Gastroesophageal sphincter (tissue), 4 donors: ENCODE results near the gene LPO. TPM values are rescaled to one million over a fixed set of nuclear protein-coding genes. Genes with fewer than 3 reads are reported as not detected.

Source experiments
- ATAC-seq: fragments of 150-250 bp; one replicate; pipeline ENCODE4 v1.9.1; 2016; ENCODE audit warnings: mild to moderate bottlenecking, moderate library complexity
- H3K27ac ChIP-seq, 4 donors: fragments of 200-600 bp; sonication (generic) in 3 of 4; 1 replicate in 3 of 4; 2 replicates in 1 of 4; pipeline ENCODE4 v1.5.1; 2016 to 2019
- H3K27me3 ChIP-seq: fragments of 200-600 bp; sonication (generic); one replicate; pipeline ENCODE4 v1.5.1; 2019
- H3K36me3 ChIP-seq, 2 donors: fragments of 200-600 bp; sonication (generic); one replicate each; pipeline ENCODE4 v1.5.1; 2019; ENCODE audit warnings: control low read depth in 1 of 2
- H3K4me1 ChIP-seq, 3 donors: fragments of 200-600 bp; sonication (generic); 1 replicate in 2 of 3; 2 replicates in 1 of 3; pipeline ENCODE4 v1.5.1; 2016 to 2019; ENCODE audit warnings: control low read depth in 2 of 3
- H3K4me3 ChIP-seq, 2 donors: fragments of 200-600 bp; sonication (generic); one replicate each; pipeline ENCODE4 v1.5.1; 2019; ENCODE audit warnings: mild to moderate bottlenecking in 1 of 2, moderate library complexity in 1 of 2
- H3K9me3 ChIP-seq, 3 donors: fragments of 200-600 bp; sonication (generic); one replicate each; pipeline ENCODE4 v1.5.1; 2017 to 2019; ENCODE audit warnings: control low read depth in 2 of 3
- EP300 ChIP-seq: sonication (generic); formaldehyde crosslinking; IDR thresholded peaks from one replicate; pipeline ENCODE4 v1.6.1; 2017; ENCODE audit warnings: antibody characterized with exemption, mild to moderate bottlenecking
- POLR2A ChIP-seq, 2 donors: fragments of 450-650 bp; IDR thresholded peaks; one replicate each; pipeline ENCODE4 v1.6.1; 2017; ENCODE audit warnings: antibody characterized with exemption in 2 of 2, mild to moderate bottlenecking in 2 of 2, moderate library complexity in 1 of 2
- POLR2AphosphoS5 ChIP-seq: sonication (generic); formaldehyde crosslinking; IDR thresholded peaks from one replicate; pipeline ENCODE4 v1.6.1; 2017; ENCODE audit warnings: antibody characterized with exemption
- WGBS, 2 donors: methylation state at CpG; one replicate each; pipeline ENCODE4 v1.1.5; 2018; ENCODE audit warnings: low coverage in 1 of 2; 5-methylcytosine and 5-hydroxymethylcytosine counted together
- total RNA-seq, 4 donors: library from RNA; depleted of rRNA; stranded (reverse); fragments of >200 nt; gene quantifications; one replicate each; pipeline ENCODE4 v1.1.0, GENCODE V29; 2016
- TF ChIP-seq, protein P1 (sequence below), 4 experiments: fragments of 200-600 bp in 2 of 4; fragments of 450-650 bp in 2 of 4; sonication (generic) in 1 of 4; IDR thresholded peaks; one replicate each; pipeline ENCODE4 v1.5.1; 2017 to 2019; ENCODE audit warnings: antibody characterized with exemption in 4 of 4, mild to moderate bottlenecking in 2 of 4, moderate library complexity in 2 of 4

The LPO gene
- total RNA-seq, 4 donors from 2014 or later: 0.15 to 0.77 TPM; not detected in 2

DNA sequence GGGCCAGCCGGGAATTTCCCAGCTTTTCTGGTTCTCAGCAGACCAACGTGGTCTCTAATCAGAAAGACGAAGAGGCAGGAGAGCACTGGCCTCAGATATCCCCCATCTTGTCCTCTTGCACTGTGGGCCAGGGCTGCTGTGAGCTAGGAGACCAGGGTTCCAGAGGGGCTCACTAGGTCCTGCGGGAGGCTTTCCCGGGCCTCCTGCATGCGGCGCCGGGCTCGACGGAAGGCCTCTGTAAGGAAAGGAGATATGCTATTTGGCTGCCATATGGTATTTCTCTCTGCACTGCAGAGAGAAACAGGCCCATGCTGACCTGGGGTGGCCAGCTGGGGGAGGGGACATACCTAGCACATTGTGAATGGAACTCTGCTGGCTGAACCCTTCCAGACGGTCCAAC is 32.4 kb upstream of the LPO start:
- peaks cover 0 to 67% of the 10 kb centered on the region in 2 donors for H3K36me3 ChIP-seq
- no peak overlapping the region for H3K27ac ChIP-seq
- no peak for ATAC-seq
- no peaks in the 10 kb centered on the region for H3K27me3 ChIP-seq
- no peaks in the 10 kb centered on the region for H3K9me3 ChIP-seq
- no peaks in the 10 kb centered on the region for H3K4me1 ChIP-seq
- no peak overlapping the region for H3K4me3 ChIP-seq
- WGBS, 2 donors: no CpG with 5 or more reads among the region's 11 CpGs
- TF ChIP-seq, protein P1, sequence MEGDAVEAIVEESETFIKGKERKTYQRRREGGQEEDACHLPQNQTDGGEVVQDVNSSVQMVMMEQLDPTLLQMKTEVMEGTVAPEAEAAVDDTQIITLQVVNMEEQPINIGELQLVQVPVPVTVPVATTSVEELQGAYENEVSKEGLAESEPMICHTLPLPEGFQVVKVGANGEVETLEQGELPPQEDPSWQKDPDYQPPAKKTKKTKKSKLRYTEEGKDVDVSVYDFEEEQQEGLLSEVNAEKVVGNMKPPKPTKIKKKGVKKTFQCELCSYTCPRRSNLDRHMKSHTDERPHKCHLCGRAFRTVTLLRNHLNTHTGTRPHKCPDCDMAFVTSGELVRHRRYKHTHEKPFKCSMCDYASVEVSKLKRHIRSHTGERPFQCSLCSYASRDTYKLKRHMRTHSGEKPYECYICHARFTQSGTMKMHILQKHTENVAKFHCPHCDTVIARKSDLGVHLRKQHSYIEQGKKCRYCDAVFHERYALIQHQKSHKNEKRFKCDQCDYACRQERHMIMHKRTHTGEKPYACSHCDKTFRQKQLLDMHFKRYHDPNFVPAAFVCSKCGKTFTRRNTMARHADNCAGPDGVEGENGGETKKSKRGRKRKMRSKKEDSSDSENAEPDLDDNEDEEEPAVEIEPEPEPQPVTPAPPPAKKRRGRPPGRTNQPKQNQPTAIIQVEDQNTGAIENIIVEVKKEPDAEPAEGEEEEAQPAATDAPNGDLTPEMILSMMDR (IDR thresholded peaks at IDR 0.05): no peak
- TF ChIP-seq EP300 (no peak), POLR2AphosphoS5 (no peak), POLR2A (IDR thresholded peaks at IDR 0.05) (no peak)

DNA sequence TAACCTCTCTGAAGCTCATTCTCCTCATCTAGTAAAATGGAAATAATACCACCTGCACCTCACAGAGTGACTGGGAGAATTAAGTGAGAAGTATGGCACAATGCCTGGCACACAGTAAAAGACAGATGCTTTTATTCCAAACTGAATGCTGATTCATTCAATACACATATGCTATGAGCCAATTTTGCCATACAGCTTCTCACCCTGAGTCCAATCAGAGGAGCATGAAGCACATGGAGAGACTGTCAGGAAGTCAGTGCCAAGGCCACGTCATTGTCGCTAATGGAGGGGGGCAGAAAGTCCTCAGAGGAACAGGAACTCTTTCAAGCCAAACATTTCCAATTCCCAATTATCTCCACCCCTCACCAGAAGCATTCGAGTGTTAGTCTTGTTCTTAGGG is 30.9 kb upstream of the LPO start:
- no peak for ATAC-seq
- TF ChIP-seq, protein P1 (IDR thresholded peaks at IDR 0.05): no peak
- TF ChIP-seq POLR2A (IDR thresholded peaks at IDR 0.05) (no peak), EP300 (no peak), POLR2AphosphoS5 (no peak)
- no peaks in the 10 kb centered on the region for H3K27me3 ChIP-seq
- peaks cover 0 to 83% of the 10 kb centered on the region in 2 donors for H3K36me3 ChIP-seq
- no peaks in the 10 kb centered on the region for H3K9me3 ChIP-seq
- no CpG with 5 or more reads among the region's 3 CpGs for WGBS, 2 donors
- H3K4me3 ChIP-seq: no peak overlapping the region
- no peaks in the 10 kb centered on the region for H3K4me1 ChIP-seq
- H3K27ac ChIP-seq: no peak overlapping the region

DNA sequence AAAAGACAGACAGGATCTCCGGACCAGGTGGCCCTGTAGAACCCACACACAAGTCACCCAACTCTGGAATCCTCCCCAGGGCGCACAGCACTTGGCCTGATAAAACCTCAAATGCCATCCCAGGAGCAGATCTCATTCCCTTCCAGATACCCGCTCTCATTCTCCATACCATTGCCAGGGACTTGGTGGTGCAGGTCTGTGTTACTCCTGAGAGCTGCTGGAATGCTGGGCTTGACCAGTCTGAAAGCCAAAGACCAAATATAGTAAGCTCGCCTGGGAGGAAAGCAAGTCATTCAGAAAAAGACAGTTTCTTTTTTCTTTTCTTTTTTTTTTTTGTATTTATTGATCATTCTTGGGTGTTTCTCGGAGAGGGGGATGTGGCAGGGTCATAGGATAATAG is 30.0 kb upstream of the LPO start:
- TF ChIP-seq, protein P1 (IDR thresholded peaks at IDR 0.05): no peak
- TF ChIP-seq POLR2AphosphoS5 (no peak), POLR2A (IDR thresholded peaks at IDR 0.05) (no peak), EP300 (no peak)
- peaks cover 0 to 91% of the 10 kb centered on the region in 2 donors for H3K36me3 ChIP-seq

DNA sequence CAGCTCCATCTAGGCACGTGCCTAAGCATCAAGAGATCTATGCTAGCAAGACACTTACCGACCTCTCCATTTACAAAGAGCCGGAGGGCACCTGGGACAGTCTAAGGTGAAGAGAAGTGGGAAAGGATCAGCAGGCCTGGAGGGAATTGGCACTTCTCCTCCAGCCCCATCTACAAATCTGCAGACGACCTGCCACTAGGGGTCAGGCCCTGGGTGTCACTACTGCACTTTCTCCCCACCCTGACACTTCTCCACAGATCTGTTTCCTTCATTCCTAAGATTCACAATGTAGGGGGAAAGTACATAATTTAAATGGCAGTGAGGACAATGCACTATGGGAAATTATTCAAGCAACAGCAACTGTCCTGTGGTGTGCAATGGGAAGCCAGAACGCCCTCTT is 27.5 kb upstream of the LPO start:
- Histone ChIP-seq H3K27me3 (no peaks in the 10 kb centered on the region), H3K27ac (no peak overlapping the region), H3K4me3 (no peak overlapping the region), H3K9me3 (no peaks in the 10 kb centered on the region), H3K36me3 (peaks cover 0 to 100% of the 10 kb centered on the region in 2 donors), H3K4me1 (no peaks in the 10 kb centered on the region)
- 70 to 100% methylated on average over 1 to 4 of the region's 5 CpGs for WGBS, 2 donors
- ATAC-seq: no peak
- TF ChIP-seq POLR2A (IDR thresholded peaks at IDR 0.05): no peak
- TF ChIP-seq EP300: no peak
- TF ChIP-seq, protein P1 (IDR thresholded peaks at IDR 0.05): no peak
- TF ChIP-seq POLR2AphosphoS5: no peak

More for the DNA sequence above, 30.0 kb upstream of the LPO start:
- Histone ChIP-seq H3K4me1 (no peaks in the 10 kb centered on the region), H3K27ac (no peak overlapping the region), H3K4me3 (no peak overlapping the region), H3K27me3 (no peaks in the 10 kb centered on the region), H3K9me3 (no peaks in the 10 kb centered on the region)
- WGBS, 2 donors: 73 to 92% methylated on average over 3 to 4 of the region's 5 CpGs
- no peak for ATAC-seq

DNA sequence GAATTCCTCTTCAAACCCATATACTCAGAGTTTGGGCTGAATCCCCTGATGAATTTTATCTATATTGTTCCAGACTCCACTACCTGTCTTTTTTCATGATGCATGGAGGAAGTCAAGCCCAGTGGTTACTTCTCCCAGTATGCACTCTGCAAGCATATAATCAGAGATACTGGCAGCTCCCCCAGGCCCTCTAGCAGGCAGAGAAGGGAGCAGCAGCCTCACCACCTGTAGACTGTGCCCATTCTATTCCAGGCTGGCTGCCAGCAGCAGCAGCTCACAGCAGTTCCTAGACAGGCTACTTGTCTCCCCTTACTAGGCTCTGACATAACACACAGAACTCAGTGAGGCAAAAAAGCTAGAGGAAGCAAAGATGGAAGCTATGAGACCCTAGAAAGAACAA is 22.7 kb upstream of the LPO start:
- Histone ChIP-seq H3K27ac (no peak overlapping the region), H3K4me1 (peaks cover 0 to 13% (median 0%) of the 10 kb centered on the region in 3 donors), H3K36me3 (peaks cover 0 to 63% of the 10 kb centered on the region in 2 donors), H3K9me3 (no peaks in the 10 kb centered on the region), H3K27me3 (no peaks in the 10 kb centered on the region), H3K4me3 (no peak overlapping the region)
- TF ChIP-seq EP300: no peak
- TF ChIP-seq POLR2AphosphoS5: no peak
- no peak for TF ChIP-seq POLR2A (IDR thresholded peaks at IDR 0.05)
- TF ChIP-seq, protein P1 (IDR thresholded peaks at IDR 0.05): no peak
- no peak for ATAC-seq
